Osteocyte (in vitro differentiated cells): ENCODE measurements around the gene ACVR1B. TPM values are rescaled to one million over a fixed set of nuclear protein-coding genes. Genes with fewer than 3 reads are reported as not detected.

Experiments
- DNase-seq: peaks from one replicate; pipeline ENCODE4 v3.0.0; 2021; ENCODE audit warnings: mixed read lengths; ENCODE audit not compliant: unreplicated experiment; ENCODE audit errors: extremely low spot score
- H3K27ac Mint-ChIP-seq: one replicate; pipeline ENCODE4 v1.8.0; 2021; ENCODE audit warnings: mild to moderate bottlenecking, mixed read lengths; ENCODE audit not compliant: unreplicated experiment
- H3K27me3 Mint-ChIP-seq: one replicate; pipeline ENCODE4 v1.8.0; 2021; ENCODE audit warnings: mixed read lengths; ENCODE audit not compliant: unreplicated experiment
- H3K36me3 Mint-ChIP-seq: one replicate; pipeline ENCODE4 v1.8.0; 2021; ENCODE audit warnings: mixed read lengths; ENCODE audit not compliant: unreplicated experiment
- H3K4me1 Mint-ChIP-seq: one replicate; pipeline ENCODE4 v1.8.0; 2021; ENCODE audit warnings: mixed read lengths; ENCODE audit not compliant: unreplicated experiment
- H3K4me3 Mint-ChIP-seq: one replicate; pipeline ENCODE4 v1.8.0; 2021; ENCODE audit warnings: mild to moderate bottlenecking, moderate library complexity, mixed read lengths; ENCODE audit not compliant: unreplicated experiment
- H3K9me3 Mint-ChIP-seq: one replicate; pipeline ENCODE4 v1.8.0; 2021; ENCODE audit warnings: mixed read lengths; ENCODE audit not compliant: unreplicated experiment
- total RNA-seq: library from RNA; stranded (reverse); gene quantifications from 2 replicates; pipeline ENCODE4 v1.2.1, GENCODE V29; 2021
- TF ChIP-seq, protein P1 (sequence below): fragments of 200-600 bp; sonication (generic); IDR thresholded peaks from 2 replicates; pipeline ENCODE4 v1.5.0; 2021; ENCODE audit warnings: antibody characterized with exemption, mild to moderate bottlenecking, moderate library complexity

Gene ACVR1B
- total RNA-seq, 1 donor from 2014 or later: 15.8 TPM

- Mint-ChIP-seq H3K27ac (no peak overlapping the region), H3K4me3 (no peak overlapping the region)
- TF ChIP-seq, protein P1, sequence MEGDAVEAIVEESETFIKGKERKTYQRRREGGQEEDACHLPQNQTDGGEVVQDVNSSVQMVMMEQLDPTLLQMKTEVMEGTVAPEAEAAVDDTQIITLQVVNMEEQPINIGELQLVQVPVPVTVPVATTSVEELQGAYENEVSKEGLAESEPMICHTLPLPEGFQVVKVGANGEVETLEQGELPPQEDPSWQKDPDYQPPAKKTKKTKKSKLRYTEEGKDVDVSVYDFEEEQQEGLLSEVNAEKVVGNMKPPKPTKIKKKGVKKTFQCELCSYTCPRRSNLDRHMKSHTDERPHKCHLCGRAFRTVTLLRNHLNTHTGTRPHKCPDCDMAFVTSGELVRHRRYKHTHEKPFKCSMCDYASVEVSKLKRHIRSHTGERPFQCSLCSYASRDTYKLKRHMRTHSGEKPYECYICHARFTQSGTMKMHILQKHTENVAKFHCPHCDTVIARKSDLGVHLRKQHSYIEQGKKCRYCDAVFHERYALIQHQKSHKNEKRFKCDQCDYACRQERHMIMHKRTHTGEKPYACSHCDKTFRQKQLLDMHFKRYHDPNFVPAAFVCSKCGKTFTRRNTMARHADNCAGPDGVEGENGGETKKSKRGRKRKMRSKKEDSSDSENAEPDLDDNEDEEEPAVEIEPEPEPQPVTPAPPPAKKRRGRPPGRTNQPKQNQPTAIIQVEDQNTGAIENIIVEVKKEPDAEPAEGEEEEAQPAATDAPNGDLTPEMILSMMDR: no peak
Observed at GRCh38 chr12:52003591-52003990, 52.1 kb downstream of the ACVR1B start.

GRCh38 chr12:52004042-52004648, 52.6 kb downstream of the ACVR1B start:
- TF ChIP-seq, protein P1: peak; percentile 77
- H3K9me3 Mint-ChIP-seq: no peaks in the 10 kb centered on the region
- H3K27ac Mint-ChIP-seq: no peak overlapping the region
- H3K4me1 Mint-ChIP-seq: peaks cover 25% of the 10 kb centered on the region
- H3K4me3 Mint-ChIP-seq: no peak overlapping the region
- no peaks in the 10 kb centered on the region for H3K27me3 Mint-ChIP-seq
- DNase-seq: no peak
- H3K36me3 Mint-ChIP-seq: no peaks in the 10 kb centered on the region

More at GRCh38 chr12:52003591-52003990, 52.1 kb downstream of the ACVR1B start:
- no peak for DNase-seq
- Mint-ChIP-seq H3K36me3 (no peaks in the 10 kb centered on the region), H3K9me3 (no peaks in the 10 kb centered on the region), H3K4me1 (peaks cover 22% of the 10 kb centered on the region), H3K27me3 (no peaks in the 10 kb centered on the region)

DNA sequence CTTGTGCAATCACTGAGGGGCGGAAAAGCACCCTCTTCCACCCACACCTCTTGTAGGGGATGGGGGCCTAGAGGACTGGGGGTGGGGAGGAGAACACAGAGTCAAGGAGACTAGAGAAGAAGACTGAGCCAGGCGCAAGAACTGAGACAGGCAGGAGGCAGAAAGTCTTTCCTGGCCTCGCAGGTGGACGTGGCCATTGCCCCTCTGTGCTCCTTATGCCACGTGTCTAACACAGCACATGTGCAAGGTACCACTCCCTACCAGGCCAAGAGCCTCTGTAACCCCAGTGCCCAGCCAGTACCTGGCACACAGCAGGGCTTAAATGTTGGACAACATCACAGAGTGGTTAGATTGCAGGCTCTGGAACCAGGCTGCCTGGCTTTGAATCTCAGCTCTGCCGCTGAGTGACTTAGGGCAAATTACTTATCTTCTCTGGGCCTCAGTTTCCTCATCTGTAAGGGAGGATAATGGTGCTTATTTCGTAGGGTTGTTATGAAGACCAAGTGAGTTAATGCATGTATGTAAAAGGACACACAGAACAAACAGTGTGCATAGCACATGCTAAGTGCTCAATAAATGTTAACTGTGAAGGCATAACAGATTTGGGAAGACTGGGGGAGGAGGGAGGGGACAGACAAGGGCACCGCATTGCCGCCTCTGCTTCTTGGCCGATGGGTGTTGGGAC, 53.9 kb downstream of the ACVR1B start:
- TF ChIP-seq, protein P1: no peak
- no peak overlapping the region for H3K4me3 Mint-ChIP-seq

DNA sequence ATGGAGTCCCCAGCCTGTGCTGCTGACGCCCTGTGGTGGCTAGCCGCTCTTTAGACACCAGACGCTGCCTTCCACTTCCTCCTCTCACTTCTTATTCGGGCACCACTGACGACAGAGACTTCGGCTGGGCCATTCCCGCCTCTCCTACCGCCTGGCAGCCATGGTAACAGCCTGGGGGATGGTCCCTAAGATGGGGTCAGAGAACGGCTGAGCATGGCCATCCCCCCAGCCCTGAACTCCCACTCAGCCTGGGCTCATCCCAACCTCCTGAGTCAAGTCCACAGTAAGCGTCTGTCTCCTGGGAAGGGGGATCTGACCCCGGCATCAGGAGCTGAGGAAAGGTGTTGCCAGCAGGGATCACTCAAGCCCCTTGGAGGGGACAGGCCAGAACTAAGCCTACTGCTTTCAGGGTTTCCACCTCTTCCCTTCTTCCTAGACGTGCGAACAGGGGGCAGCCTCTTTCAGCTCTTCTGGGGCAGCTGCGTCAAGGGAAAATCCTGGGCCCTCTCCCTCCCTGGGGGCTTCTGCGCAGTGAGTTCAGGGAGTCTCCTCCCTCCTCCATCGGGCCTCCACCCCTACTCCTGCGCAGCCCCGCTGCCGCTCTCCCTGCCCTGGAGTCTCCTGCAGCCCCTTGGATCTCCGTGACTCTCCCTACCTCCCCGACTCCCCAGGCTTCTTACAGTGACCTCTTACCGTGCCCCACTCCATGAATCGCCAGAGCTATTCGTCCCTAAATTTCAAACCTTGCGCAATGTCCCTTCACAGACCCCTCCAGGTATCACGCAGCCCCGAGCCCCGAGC, 54.6 kb downstream of the ACVR1B start:
- Mint-ChIP-seq H3K27ac (no peak overlapping the region), H3K4me1 (peaks cover 43% of the 10 kb centered on the region), H3K27me3 (no peaks in the 10 kb centered on the region), H3K9me3 (no peaks in the 10 kb centered on the region), H3K4me3 (peak overlapping the region; percentile 79), H3K36me3 (no peaks in the 10 kb centered on the region)
- no peak for DNase-seq
- TF ChIP-seq, protein P1: no peak

More for the DNA sequence above, 53.9 kb downstream of the ACVR1B start:
- no peaks in the 10 kb centered on the region for H3K9me3 Mint-ChIP-seq
- H3K4me1 Mint-ChIP-seq: peaks cover 36% of the 10 kb centered on the region
- no peak for DNase-seq
- H3K27ac Mint-ChIP-seq: no peak overlapping the region
- H3K27me3 Mint-ChIP-seq: no peaks in the 10 kb centered on the region
- no peaks in the 10 kb centered on the region for H3K36me3 Mint-ChIP-seq

- Mint-ChIP-seq H3K4me1 (peaks cover 44% of the 10 kb centered on the region), H3K36me3 (no peaks in the 10 kb centered on the region), H3K27me3 (no peaks in the 10 kb centered on the region), H3K27ac (no peak within 1 kb of the TSS), H3K9me3 (no peaks in the 10 kb centered on the region), H3K4me3 (peak within 1 kb of the TSS; percentile 85)
- peak; percentile 91 for DNase-seq
- TF ChIP-seq, protein P1: no peak
Observed at GRCh38 chr12:52006726-52007157, 55.2 kb downstream of the ACVR1B start, which contains the start of gene TAMALIN. TAMALIN (plus strand) TSS chr12:52006946; CDS start chr12:52007020, 74 bp downstream.
